ENCODE data around the gene VWA5B1.
"Not testable (repeated sequence)": the region's sequence is repeated elsewhere in the genome, so short reads cannot be mapped to it uniquely, and the experiment has no call there.

Gene VWA5B1, protein sequence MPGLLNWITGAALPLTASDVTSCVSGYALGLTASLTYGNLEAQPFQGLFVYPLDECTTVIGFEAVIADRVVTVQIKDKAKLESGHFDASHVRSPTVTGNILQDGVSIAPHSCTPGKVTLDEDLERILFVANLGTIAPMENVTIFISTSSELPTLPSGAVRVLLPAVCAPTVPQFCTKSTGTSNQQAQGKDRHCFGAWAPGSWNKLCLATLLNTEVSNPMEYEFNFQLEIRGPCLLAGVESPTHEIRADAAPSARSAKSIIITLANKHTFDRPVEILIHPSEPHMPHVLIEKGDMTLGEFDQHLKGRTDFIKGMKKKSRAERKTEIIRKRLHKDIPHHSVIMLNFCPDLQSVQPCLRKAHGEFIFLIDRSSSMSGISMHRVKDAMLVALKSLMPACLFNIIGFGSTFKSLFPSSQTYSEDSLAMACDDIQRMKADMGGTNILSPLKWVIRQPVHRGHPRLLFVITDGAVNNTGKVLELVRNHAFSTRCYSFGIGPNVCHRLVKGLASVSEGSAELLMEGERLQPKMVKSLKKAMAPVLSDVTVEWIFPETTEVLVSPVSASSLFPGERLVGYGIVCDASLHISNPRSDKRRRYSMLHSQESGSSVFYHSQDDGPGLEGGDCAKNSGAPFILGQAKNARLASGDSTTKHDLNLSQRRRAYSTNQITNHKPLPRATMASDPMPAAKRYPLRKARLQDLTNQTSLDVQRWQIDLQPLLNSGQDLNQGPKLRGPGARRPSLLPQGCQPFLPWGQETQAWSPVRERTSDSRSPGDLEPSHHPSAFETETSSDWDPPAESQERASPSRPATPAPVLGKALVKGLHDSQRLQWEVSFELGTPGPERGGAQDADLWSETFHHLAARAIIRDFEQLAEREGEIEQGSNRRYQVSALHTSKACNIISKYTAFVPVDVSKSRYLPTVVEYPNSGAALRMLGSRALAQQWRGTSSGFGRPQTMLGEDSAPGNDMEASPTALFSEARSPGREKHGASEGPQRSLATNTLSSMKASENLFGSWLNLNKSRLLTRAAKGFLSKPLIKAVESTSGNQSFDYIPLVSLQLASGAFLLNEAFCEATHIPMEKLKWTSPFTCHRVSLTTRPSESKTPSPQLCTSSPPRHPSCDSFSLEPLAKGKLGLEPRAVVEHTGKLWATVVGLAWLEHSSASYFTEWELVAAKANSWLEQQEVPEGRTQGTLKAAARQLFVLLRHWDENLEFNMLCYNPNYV

GRCh38 chr1:20290624-20291597 lies at the start of gene VWA5B1:
TSS of gene VWA5B1 (plus strand) at chr1:20290875. CDS start at chr1:20310602, 19,727 bp downstream.
- DNase-seq: no peak

GRCh38 chr1:20242890-20243479 lies 47.7 kb upstream of the VWA5B1 start:
- no peak for DNase-seq

DNA sequence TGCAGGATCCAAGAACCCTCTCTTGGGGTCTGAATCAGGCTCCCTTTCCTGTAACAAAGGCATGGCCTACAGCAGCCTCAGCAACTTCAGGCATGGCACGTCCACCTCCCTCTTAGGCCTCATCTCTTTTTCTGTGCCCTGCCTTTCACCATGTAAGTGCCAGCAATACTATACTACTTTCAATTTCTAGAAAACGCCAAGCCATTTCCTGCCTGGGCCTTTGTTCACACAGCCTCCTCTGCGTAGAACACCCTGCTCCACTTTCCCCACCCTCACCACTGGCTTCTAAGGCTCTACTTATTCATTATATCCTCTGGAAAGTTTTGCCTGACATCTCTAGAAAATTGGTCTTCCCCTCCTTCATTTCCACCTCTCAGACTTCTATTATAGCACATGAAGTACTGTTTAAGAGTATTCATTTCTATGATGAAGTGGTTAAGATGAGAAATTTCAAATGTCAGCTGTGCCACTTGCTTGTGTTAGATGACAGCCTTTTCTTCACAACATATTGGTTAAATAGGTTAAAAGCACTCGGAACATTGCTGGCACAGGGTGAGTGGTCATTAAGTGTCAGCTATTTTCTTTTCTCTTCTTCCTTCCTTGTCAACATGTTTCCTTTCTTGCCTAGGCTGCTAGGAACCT lies 41.6 kb upstream of the VWA5B1 start:
- no peak for DNase-seq

- no peak for DNase-seq
These were observed 40.2 kb upstream of the VWA5B1 start for GRCh38 chr1:20250340-20250989.

DNA sequence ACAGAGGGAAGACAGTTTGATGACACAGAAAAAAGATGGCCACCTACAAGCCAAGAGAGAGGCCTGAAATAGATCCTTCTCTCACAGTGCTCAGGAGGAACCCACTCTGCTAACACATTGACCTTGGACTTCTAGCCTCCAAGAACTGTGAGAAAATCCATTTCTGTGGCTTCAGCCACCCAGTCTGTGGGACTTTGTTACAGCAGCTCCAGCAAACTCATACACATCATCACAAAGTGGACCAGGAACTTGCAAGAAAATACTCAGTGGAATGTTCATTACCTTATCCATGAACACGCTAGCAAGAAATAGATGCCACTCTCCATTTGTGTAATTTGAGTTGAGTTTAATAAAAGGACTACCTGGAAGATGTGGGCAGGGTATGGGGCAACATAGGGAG lies 38.1 kb upstream of the VWA5B1 start:
- no peak for DNase-seq

- peak; percentile 73 for DNase-seq
These were observed 35.0 kb upstream of the VWA5B1 start for GRCh38 chr1:20255666-20256065.

- DNase-seq: no peak
These were observed 31.0 kb upstream of the VWA5B1 start for GRCh38 chr1:20259646-20260045.

GRCh38 chr1:20261095-20261494 lies 29.6 kb upstream of the VWA5B1 start:
- DNase-seq: no peak

DNA sequence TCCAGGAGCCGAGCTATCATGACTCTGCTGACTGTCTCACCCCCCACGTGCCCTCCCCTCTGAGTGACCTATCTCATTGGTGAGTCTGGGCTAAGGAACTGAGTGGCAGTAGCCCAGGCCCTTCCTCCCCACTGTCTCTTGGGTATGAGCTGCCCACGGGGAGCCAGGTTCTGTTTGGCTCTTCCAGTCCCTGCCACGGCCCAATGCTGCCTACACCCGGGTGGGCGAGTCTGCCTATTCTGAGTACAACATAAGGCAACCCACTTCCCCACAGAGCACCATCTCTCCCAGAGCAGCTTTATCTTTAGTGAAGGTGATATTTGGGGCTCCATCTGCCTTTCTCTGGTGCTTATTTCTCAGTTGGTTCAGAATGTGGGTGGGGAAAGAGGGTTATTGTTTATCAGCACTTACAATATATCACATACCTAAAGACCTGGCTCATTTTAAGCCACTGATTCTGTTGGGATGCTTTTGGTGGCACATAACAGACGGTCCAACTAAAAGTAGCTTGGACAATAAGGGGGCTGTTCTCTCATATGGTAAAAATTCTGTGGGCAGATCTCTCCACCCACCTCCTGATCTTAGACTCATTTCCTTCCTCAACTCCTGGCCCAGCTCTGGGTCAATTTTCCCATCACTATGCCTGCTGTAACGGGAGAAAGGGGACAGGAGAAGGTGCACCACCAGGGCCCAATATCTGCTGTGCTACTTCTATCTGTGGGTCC lies 27.7 kb upstream of the VWA5B1 start:
- DNase-seq: no peak

GRCh38 chr1:20265250-20265649 lies 25.4 kb upstream of the VWA5B1 start:
- no peak for DNase-seq

- no peak for DNase-seq
These were observed 24.5 kb upstream of the VWA5B1 start for GRCh38 chr1:20266141-20266540.

- no peak for DNase-seq
These were observed 24.0 kb upstream of the VWA5B1 start for GRCh38 chr1:20266642-20267041.

DNA sequence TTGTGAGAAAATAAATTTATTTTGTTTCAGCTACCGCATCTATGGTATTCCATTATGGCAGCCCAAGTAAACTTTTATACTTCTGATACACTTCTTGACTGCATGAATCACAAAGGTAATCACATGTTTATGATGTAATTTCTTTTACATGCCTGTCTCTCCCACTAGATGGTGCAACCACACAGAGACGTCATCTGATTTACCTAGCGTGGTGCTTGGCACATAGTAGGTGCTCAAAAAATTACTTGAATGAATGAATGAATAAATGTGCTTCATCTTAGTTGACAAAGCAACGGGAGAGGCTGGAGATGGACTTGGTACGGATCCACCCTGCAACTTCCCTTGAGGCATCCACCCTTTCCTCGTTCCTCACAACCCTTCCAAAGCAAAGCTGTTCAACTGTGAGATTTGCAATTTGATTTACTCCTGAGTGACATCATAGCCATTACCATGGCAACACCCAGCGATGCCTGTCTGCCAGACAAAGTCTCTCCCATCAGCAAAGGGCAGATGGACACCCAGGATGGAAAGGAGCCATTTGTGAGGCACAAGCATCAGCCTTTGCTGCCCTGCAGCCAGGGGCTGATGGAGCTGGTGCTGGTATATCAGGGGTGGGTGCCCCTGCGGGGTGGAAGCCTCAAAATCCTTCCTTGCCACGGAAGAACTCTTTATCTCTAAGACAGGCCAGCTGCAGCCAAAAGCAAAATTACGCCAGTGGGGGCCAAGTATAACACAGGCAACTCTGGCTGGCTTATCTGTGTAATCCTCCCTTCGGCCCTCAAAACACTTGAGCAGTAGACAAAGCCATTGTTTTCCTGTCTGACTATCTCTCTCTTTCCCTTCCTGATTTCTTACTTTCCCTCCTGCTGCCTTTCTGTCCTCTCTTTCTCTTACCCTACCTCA lies 18.9 kb upstream of the VWA5B1 start:
- no peak for DNase-seq

- DNase-seq: not testable (repeated sequence)
These were observed 17.0 kb upstream of the VWA5B1 start for GRCh38 chr1:20273716-20274115.

DNA sequence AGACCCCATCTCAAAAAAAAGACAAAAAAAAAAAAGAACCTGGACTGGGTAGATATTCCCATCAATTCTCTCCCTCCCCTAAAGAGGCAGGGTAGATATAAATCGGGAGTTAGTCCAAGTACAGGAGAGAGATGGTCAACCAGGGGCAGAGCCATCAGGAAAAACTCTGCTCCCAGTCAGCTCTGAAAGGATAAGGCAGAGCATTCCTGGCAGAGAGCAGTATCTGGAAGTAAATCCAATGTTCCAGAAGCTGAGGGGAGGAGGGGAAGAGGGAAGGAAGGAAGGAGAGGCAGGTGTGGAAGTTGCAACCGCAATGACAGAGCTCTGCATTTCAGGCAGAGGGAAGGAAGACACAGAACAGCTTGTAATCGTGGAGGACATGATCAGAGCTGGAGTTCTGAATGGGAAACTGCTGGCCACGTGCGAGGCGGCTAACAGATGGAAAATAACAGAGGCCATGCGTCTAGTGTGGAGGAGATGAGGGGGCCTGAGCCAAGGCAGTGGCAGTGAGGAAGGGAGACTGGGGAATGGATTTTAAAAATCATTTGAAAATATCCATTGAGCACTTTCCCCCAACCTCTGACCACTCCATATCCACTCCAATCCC lies 15.3 kb upstream of the VWA5B1 start:
- DNase-seq: no peak

DNA sequence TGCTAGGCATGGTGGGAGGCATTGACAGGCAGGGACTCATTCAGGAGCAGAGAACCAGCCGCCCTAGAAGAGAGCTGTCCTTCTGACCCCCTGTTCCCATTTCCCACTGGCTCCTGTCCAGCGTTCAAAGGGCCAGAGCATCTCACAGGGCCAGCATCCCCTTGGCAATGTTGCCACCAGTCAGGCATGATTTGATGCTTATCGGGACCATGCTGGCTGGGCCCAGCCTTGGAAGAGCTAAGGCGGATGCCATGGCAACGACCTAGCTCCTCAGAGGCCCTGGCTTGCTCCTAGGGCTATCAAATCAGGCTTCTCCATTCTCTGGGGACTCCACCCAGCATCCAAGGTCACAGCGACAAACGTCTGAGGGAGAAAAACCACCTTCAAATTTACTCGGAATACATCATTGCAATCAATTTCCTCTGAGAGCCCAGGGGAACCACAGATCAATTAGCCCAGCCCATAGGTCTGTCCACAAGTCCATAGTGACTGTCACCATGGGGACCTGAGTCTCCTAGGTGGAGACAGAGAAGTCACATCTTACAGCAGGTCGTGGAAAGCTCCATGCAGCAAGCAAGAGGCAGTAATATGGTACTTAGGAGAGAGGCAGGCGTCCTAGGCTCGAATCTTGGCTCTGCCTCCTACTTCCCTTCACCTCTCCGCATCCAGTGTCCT lies 14.1 kb upstream of the VWA5B1 start:
- DNase-seq: no peak

DNA sequence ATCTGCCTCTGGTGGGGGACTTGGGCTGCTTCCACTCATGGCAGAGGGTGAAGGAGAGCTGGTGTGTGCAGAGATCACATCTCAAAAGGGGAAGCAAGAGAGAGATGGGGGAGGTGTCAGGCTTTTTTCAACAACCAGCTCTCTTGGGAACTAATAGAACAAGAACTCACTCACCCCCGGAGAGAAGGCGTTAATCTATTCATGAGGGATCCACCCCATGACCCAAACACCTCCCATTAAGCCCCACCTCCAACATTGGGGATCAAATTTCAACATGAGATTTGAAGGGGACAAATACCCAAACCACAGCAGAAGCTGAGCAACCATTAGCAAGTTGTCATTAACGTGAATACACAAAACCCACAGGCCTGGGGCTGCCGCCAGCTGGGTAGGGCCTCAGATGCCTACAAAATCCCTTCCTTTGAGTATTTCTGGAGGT lies 12.0 kb upstream of the VWA5B1 start:
- DNase-seq: no peak

- peak; percentile 88 for DNase-seq
These were observed 11.2 kb upstream of the VWA5B1 start for GRCh38 chr1:20279509-20279908.

Data from EL (cell line).